GM19397 (cell line): ENCODE results near the gene STRN4.

ENCODE experiments used
- ATAC-seq: cut with Tn5 transposase; IDR thresholded peaks from one replicate; pipeline ENCODE4 v1.9.1; 2021; ENCODE audit warnings: mild to moderate bottlenecking, moderate library complexity; ENCODE audit not compliant: unreplicated experiment

Gene STRN4

DNA sequence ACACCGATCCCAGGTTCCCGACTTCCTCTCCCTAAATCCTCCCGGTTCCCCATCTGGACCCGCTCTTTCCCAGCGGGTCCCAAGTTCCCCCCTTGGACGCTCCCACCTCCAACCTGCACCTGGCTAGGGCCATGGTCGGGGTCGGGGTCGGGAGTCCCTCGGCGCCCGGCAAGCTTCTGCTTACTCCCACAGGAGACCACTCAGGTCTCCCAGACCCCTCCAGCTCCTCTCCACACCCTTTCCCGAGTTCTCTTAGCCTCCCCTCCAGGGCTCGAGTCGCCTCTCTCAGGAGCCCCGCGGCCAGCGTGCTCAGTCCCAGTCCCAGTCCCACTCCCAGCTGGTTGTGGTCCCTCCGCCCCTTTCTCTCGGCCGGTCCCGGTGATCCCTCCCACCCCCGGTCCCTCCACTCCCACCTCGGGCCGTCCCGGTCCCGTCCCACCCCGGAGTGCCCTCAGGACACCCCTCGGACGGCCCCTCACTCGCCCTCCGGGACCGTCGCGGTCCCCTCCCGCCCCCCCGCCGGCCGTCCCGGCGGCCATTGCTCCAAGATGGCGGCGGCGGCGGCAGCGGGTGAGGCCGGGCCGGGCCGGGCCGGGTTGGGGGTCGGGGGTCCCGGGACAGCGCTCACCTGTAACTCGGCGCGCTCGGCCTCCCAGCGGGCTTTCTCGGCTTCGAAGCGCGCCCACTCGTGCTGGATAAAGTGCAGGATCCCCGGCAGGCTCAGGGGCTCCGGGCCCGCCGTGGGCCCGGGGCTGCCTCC, 549 bp downstream of the STRN4 start, which contains the start of gene FKRP:
Gene FKRP (plus strand): TSS at position 537 of the 760 bp plus-strand sequence. CDS start 9,394 bp downstream, outside the sequence.
- ATAC-seq, result peak; percentile 55

DNA sequence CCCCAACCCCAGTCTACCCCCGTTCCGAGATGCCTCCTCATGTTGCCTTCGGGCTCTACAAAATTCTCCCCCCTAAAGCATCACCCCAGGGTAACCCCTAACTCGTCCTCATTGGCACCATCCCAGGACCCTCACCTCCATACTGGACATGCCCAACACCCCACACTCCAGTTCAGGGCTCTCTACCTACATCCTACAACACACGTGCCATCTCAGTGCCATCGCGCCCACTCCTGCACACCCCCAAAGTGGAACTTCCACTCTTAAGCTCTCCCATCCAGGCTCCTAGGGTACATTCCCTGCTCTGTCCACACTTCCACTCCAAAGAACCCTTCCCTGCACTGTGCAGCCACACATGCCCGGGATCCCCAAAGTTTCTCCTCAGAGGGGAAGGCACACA, 1.2 kb downstream of the STRN4 start:
- no peak for ATAC-seq

DNA sequence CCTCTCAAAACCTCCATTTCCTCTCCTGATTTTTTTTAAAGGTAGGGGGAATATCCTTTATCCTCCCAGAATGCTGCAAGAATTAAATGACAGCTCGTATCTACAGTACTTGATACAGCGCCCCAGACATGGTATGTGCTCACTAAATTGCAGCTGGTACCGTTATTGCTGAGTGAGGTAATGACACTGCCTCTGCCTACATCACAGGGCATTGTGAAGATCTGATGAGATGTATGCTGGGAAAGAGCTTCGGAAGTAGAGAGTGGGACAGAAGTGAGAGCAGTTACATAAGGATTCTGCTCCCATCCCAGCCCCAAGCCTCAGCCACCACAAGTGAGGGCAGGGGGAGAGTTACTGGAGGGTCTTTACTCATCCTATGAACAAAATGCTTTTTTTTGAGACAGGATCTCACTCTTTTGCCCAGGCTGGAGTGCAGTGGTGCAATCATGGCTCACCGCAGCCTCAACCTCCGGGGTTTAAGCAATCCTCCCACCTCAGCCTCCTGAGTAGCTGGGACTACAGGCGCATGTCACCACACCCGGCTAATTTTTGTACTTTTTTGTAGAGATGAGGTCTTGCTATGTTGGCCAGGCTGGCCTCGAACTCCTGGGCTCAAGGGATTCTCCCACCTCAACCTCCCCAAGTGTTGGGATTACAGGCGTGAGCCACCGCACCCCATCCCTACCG, 2.1 kb downstream of the STRN4 start:
- ATAC-seq, result no peak

DNA sequence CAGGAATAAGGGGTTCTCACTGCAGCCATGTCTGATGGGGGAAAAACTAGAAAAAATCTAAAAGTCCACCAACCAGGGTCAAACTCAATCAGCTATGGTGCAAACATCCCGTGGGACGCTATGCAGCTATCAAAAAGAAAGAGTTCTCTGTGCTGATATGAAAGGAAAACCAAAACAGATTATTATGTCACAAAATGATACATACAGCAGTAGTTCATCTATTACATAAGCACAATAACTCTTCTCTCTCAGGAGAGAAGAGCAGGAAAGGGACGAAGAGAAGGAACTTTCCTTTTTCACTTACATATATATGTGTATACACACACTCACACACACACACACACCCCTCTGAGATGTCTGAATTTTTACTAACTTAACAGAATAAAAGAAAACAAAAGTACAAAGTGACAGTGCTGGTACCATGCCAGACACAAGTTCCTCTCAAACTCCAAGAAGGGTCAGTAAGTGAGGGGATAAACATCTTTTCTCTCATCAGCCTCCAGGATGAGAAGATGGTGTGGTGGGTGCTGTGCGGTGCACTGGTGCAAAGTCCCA, 3.2 kb downstream of the STRN4 start:
- ATAC-seq, result no peak

DNA sequence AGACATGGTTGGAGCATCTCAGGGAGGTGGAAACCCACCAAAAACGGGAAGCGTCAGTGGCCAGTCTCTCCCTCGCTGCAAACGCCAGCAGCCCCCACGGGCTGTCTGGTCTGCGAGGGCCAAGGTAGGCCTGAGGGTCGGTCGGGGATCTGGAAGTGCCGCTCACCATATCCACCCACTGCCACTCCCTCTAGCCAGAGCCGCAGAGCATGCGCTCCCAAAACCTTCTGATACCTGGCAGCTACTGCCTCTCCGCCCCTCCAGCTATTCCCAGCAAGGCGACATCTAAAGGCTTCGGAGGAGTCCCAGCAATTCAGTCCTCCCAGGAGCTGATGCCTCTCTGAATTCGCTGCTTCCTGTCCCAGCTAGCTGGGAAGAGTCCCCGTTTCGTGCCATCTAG, 4.8 kb downstream of the STRN4 start:
- no peak for ATAC-seq

DNA sequence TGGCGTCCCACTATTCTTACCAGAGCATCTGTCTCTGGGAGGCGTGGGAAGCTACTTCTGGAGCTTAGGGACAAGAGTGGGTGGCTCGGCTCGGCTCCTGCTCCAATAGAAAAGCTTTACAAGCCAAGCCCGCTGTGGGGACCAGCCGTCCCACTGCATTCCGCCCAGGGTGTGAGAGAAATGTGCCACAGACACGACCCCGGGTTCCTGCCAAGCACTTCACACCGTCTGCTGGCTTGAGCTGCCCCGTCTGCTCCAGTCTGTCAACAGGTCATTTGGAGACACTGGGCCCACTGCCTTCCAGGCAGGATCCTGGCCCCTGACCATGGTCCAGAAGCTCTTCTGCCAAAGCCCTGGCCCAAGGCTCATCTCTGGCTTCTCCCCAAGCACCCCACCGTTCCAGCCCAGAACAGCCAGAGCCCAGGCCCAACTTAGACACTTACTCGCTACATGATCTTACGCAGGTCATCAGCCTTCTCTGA, 6.9 kb downstream of the STRN4 start:
- ATAC-seq, result no peak

DNA sequence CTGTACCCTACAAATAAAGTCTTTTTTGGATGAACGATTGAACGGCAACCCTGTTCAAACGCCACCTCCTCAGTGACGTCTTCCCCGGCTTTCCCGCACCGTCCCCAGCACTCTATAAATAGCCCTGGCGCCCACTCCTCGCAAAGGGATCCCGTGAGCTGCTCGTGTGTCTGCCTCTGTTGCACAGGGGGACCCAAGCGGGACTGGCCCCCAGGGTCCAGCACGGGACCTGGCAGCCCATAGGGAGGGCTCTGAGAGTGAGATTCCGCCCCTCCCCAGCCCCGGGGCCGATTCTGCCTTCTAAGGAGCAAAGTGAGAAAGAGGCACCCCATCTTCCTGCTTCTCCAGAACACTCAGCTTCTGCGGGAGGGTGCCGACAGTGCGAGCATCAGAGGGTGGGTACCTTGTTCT, 8.5 kb downstream of the STRN4 start:
- ATAC-seq, result no peak

DNA sequence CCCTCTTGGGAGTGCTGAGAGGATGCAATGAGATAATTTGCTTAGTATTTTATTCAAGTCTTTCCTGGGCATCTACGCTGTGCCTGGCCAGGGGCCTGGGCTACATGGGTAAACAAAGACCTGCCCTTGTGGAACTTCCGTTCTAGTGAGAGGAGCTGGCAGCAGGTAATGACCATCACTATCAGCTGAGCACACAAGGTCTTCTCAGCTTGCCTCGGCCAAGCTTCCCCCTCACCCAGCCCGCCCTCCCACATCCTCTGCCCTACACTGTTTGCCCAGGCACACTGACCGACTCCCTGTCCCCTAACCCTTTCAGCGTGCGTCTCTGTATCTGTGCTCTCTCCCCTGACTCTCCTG, 9.0 kb downstream of the STRN4 start:
- ATAC-seq, result no peak

DNA sequence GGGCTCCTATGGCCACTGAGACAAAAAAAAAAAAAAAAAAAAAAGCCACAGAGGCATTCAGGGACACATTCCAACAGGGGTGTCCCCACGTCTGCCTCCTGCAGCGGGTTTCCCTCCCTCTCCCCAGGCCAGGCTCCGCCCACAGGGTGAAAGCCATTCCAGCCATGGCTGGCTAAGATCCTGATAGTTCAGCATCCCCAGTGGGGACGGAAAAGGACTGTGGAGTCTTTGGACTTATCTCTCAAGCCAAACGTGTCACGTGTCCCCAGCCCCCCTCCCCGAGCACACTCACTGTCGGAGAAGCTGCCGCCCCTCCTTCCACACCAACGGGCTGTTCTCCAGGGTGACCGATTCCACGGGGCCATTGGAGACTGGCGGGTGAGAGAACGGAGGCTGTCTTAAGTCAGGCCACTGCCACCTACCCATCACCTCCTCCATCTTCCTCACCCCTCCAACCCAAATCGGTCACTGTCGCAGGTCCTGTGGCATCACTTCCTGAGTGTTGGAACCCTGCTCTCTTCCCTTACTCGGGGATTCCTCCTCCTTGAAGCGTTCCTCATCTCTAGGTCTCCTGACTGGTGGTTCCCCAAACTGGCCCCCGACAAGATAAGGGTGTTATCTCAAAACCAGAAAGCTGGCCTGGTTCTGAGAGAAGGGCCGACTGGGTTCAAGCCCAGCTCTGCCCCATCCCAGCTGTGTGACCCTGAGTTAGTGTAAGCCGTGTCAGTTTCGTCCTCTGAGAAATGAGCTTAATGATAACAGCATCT, 9.5 kb downstream of the STRN4 start:
- no peak for ATAC-seq

DNA sequence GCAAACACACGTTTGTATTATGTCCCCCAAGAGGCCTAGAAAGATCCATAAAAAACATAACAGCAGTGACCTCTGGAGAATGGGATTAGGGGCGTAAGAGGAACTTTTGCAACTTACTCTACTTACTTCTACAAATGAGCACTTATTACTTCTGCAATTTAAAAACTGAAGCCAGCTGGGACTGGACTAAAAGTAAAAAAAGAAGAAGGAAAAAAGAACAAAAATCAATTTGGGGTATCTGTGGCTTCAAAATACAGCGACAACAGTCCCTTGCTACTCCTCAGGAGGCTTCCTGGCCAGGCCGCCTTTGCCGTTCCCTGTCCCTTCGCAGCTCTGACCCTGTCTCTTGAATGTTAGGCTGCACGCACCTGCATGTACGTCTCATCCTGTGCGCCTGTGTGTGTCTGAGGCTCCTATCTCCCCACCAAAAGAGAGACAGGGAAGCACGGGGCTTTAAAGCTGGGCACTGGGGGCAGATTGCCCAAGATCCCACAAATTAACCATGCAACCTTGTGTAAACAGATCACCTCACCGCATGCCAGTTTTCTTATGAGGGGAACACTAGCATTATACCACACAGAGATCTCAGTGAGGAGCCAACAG, 12.5 kb downstream of the STRN4 start:
- ATAC-seq, result no peak

DNA sequence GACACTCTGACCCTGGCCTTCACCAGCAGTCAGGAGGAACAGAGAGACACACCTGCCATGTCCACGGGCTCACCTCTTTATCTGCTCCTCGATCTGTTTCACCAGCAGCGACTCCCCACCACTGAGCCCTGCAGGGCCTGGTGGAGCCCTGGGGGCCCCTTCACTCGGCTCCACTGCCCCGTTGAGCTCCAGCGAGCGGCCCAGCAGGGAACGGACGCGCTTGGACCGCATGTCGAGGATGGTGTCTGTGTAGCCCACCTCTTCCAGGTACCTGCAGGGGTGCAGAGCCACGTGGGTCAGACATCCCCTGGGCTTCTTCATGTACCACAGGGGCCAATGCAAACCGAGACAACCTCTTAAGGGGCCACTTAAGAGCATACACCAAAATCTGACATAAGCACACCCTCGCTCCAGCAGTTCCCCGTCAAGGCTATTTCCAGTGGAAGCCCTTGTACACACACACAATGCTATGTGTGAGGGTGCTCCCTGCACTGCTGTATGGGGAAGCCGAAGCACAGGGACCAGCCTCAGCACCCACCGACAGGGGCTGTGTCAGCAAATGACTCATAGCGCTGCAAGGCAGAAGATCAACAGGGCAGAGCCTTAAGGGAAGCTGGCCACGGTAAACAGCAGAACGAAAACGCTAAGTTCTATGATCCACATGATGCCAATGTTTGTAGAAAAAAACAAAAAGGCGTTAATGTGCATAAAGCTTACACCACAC, 13.1 kb downstream of the STRN4 start:
- ATAC-seq, result no peak

DNA sequence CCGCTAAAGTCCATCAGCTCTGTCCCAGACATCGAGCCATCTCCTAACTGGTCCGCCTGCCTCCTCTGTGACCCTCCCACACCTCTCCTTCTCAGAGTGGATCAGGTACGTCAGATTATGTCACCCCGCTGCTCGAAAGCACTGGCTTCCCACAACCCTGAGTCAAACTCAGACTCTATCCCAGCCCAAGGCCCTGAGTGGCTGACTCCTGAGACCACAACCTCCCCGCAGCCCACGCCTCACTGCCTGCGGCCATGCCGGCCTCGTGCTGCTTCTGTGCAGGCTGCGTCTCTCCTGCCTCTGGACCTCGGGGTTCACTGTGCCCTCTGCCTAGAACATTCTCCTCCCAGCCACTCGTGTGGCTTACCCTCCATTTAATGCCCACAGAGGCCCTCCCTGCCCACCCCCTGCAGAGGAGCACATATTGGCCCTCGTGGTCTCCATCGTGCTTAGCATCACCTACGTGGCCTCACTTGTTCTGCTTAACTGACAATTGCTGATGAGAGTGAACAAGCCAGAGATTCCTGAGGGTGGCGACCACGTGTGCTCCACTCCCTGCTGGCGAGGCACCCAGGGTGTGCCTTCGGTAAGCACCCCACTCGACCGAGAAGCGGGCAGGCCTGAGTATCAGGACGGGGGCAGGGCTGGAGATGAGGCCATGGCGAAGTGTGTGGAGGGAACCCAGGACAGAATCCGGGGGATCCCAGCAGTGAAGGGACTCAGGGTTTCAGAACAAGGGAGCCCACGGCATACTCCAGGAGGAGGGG, 13.9 kb downstream of the STRN4 start:
- no peak for ATAC-seq

DNA sequence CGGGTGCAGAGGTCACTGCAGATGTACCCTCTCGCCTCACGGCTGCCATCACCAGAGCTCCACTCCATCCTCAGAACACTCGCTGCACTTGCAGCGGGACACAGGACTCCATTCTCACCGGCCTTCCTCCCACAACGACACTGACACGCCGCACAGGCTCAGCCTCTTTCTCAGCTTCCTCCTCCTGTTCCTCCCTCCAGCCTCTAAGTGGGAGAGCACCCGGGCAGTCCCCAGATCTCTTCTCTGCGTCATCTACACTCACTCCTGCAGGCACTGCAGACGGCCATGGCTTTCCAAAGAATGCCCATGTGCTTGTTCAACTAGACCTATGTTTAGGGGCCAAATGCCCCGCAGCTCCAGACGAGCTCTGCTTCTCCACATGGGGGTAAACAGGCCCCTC, 14.7 kb downstream of the STRN4 start:
- no peak for ATAC-seq

DNA sequence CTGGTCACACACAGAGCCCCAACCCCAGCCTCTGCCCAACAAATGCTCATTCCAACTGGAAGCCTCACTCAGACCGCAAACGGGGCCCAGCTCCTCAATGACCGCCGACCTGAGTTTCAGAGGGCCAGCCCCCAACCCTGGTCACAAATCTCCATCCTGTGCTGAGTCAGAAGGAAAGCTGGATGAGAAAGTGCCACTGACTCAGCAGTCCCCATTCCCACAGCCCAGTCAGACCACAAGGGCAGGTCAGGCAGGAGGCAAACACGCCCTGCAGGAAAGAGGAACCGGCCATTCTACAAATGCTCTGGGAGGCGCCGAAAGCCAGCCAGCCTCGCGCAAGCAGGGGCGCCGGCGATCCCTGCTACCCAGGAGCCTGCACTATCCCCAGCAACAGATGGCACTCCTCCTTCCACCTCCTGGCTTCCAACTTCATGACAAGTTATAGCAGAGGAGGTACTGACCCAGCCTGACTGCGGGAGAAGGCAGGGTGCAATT, 15.2 kb downstream of the STRN4 start:
- no peak for ATAC-seq

DNA sequence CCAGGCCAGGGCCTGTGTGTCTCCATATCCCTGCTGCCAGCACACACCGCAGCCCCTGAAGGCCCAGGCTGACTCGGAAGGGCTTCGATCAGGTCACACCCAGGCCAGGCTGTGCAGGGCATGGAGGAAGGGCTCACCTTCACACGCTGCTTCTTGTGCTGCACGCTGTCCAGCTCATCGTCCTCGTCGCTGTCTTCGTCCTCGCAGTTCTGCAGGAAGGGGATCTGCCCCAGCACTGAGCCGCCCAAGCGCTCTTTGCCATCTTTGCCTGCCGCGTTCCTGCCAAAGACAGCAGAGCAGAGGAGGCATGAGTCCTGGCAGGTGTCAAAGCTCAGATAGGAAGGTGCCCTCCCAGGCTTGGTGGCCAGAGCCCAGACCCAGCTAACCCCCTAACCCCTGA, 15.7 kb downstream of the STRN4 start:
- ATAC-seq, result no peak

DNA sequence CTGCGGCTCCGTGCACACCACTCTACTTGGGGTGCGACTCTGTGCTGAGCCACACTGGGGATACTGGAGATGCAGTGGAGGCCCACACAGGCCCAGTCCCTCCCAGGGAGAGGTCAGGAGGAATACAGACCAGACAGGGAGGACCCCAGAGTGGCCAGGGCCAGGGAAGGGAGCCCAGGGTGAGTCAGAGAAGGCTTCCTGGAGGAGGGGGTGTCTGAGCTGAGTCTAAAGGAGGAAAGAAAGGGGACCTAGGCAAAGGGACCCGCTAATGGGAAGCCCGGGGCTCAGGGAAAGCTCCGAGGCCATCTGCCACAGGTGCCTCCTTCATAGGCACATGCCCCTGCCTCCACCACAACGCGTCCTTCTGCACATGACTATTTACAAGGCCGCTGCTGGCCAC, 16.1 kb downstream of the STRN4 start:
- ATAC-seq, result no peak

DNA sequence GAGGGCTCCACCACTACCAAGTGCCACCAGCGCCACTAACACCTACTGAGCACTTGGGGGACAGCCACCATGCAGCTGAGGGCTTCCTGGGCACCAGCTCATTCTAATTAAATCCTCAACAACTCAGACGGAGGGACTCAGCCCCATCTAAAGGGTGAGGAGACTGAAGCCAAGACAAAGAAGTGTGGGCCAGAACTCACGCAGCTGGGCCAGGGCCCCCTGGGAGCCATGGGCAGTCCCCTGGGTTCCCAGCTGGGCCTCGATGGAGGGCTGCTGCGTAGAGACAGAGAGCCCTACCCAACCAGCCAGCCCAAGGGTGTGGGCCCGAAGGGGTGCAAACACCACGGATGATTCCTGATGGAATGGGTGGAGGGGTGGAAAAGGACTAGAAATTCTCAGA, 16.6 kb downstream of the STRN4 start:
- ATAC-seq, result no peak

DNA sequence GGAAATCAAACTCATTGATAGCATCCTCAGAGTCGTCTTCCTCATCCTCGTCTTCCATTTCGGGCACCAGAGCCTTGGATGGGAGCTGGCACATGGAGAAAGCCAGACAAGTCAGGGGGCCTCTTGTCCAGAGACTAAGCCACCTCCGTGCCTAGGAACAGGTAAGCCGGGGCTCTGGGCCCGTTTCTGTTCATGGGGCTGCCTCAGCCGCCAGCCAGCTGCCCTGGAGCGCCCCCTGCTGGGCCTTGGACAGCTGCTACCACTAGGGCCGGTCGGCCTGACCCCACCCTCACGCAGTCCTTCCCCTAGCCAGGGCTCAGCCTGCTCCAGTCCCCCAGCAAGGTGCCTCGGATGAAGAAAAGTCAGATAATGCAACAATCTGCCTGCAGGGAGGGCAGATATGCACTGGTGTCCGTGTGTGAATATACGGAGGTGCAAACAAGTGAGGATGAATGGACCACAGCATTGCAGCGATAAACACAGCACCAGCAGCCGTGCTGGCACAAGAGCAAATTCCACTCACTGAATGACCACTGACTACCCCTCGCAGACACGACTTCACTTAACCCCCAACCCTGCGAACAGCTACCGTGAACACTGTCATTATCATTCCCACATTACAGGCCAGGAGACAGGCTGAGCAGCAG, 17.4 kb downstream of the STRN4 start:
- ATAC-seq, result peak; percentile 45

DNA sequence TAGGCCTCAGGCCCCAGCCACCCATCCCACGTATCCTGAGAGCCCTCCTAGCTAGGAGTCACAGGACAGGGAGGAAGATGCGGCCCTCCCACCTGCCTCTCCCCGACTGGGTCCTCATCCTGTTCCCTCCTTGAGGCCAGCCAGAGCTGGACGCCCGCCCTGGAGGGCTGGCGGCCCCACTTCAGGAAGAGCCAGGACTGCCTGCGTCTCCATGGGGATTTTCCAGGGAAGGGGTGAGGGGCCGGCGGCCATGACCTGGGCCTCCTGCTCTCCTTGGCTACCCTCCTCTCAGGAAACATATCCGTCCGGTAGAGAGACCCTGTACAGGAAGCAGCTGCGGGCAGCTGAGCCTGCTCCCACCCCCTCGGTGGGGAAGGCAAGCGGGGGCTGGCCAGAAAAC, 18.0 kb downstream of the STRN4 start:
- no peak for ATAC-seq
